B cell (primary cell): ENCODE results near the gene EBF3.

Source experiments
- CTCF ChIP-seq: fragments of 200-600 bp; IDR thresholded peaks from one replicate; pipeline ENCODE4 v1.8.0; 2022; ENCODE audit warnings: antibody characterized with exemption, mild to moderate bottlenecking
- EZH2 ChIP-seq: IDR thresholded peaks from 2 replicates; pipeline ENCODE4 v1.6.1; 2012; ENCODE audit warnings: borderline replicate concordance, low read depth, mild to moderate bottlenecking, moderate library complexity, low read length; ENCODE audit not compliant: insufficient read depth, poor library complexity, severe bottlenecking

DNA sequence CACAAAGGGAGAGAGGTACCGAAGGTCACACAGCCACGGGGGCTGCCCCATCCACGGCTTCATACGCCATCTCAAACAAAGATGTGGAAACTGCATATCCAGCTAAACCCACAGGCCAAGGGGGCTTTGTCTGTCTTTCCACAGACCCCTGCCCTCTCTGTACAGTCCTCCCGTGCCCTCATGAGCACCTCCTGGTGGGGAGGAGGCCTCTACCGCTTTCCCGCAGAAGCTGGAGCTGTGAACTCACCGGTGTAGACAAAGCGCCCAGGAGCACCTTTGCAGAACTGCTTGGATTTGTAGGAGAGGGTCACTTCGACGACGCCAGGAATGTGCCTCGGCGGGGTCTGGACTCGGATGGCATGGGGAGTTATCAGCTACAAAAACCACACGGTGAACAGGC lies 97.2 kb downstream of the EBF3 start:
- TF ChIP-seq CTCF (no peak), EZH2 (no peak)
